ENCODE measurements around the gene PLEKHH2.

DNA sequence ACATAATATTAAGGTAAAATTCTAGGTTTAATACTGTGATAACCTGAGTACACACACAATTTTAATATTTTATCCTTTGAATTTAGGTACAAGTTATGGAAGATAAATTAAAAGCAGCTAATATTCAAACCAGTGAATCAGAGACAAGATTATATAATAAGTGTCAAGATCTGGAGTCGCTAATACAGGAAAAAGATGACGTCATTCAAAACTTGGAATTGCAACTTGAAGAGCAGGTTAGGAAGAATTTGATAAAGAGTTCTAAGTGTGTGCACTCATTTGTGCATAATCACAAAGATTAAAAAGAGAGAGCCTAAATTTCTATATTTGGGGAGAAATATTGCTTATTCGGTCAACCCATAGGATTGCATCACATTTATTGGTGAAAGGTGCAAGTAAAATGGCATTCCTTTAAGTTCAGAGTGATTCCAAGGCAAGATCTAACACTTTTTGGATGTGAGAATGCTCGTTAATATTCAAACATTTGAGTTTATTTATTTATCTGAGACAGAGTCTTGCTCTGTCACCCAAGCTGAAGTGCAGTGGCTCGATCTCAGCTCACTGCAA lies 55.5 kb downstream of the PLEKHH2 start:
- no peak for TF ChIP-seq CSDC2 (CRISPR knock-in tag; IDR thresholded peaks at IDR 0.05)
- TF ChIP-seq ZC3H10 (CRISPR knock-in tag; IDR thresholded peaks at IDR 0.05), result no peak
- no peak for TF ChIP-seq ZNF70 (CRISPR knock-in tag; IDR thresholded peaks at IDR 0.05)
- TF ChIP-seq, protein P1, sequence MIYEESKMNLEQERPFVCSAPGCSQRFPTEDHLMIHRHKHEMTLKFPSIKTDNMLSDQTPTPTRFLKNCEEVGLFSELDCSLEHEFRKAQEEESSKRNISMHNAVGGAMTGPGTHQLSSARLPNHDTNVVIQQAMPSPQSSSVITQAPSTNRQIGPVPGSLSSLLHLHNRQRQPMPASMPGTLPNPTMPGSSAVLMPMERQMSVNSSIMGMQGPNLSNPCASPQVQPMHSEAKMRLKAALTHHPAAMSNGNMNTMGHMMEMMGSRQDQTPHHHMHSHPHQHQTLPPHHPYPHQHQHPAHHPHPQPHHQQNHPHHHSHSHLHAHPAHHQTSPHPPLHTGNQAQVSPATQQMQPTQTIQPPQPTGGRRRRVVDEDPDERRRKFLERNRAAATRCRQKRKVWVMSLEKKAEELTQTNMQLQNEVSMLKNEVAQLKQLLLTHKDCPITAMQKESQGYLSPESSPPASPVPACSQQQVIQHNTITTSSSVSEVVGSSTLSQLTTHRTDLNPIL (CRISPR knock-in tag; IDR thresholded peaks at IDR 0.05; ENCODE audit: low read depth), result no peak
- TF ChIP-seq, protein P2, sequence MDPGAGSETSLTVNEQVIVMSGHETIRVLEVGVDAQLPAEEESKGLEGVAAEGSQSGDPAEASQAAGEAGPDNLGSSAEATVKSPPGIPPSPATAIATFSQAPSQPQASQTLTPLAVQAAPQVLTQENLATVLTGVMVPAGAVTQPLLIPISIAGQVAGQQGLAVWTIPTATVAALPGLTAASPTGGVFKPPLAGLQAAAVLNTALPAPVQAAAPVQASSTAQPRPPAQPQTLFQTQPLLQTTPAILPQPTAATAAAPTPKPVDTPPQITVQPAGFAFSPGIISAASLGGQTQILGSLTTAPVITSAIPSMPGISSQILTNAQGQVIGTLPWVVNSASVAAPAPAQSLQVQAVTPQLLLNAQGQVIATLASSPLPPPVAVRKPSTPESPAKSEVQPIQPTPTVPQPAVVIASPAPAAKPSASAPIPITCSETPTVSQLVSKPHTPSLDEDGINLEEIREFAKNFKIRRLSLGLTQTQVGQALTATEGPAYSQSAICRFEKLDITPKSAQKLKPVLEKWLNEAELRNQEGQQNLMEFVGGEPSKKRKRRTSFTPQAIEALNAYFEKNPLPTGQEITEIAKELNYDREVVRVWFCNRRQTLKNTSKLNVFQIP (CRISPR knock-in tag; IDR thresholded peaks at IDR 0.05; ENCODE audit: borderline replicate concordance, low read depth), result no peak
- TF ChIP-seq TCF4 (CRISPR knock-in tag; IDR thresholded peaks at IDR 0.05; ENCODE audit: borderline replicate concordance), result no peak
- TF ChIP-seq ZNF565 (CRISPR knock-in tag; conservative IDR thresholded peaks at IDR 0.05; ENCODE audit: low read depth), result no peak
- TF ChIP-seq ZNF8 (CRISPR knock-in tag; IDR thresholded peaks at IDR 0.05), result no peak
- TF ChIP-seq ESRRG (CRISPR knock-in tag; IDR thresholded peaks at IDR 0.05), result no peak

Data from SK-N-SH treated with all-trans-retinoic acid at 6 μM for 48 hours (cell line).